OCI-LY7 (cell line): ENCODE data around the gene GALNTL6. TPM values are rescaled to one million over a fixed set of nuclear protein-coding genes. Genes with fewer than 3 reads are reported as not detected.

Source experiments
- BruUV-seq: library from RNA; stranded (reverse); fragments of 400-500 nt; replicated peaks from 2 replicates; lab custom pipeline; 2021; lab: Mats Ljungman, UMichigan
- CTCF ChIA-PET: fragments of 300-600 bp; sonication (Branson Sonifier 250); formaldehyde crosslinking; loops from one replicate; lab custom pipeline; 2022; ENCODE audit warnings: antibody characterized with exemption; ENCODE audit not compliant: unreplicated experiment; lab: Charles Lee
- POLR2A ChIA-PET: fragments of 300-600 bp; sonication (Branson Sonifier 250); formaldehyde crosslinking; loops from one replicate; lab custom pipeline; 2022; ENCODE audit warnings: antibody characterized with exemption; lab: Charles Lee
- DNase-seq: peaks from one replicate; pipeline ENCODE4 v3.0.0-alpha.2; 2015; ENCODE audit warnings: low spot score
- H2AFZ ChIP-seq: fragments of 200-600 bp; sonication (generic), shearing (Covaris generic); 2 replicates; pipeline ENCODE4 v1.6.1; 2014; ENCODE audit warnings: mild to moderate bottlenecking, antibody characterized with exemption, low read length, moderate library complexity
- H3K27ac ChIP-seq: fragments of 200-600 bp; sonication (generic); 2 replicates; pipeline ENCODE4 v1.5.1; 2014; ENCODE audit warnings: mixed run types, low read depth, mild to moderate bottlenecking, moderate library complexity, low read length, inconsistent platforms; ENCODE audit not compliant: poor library complexity, severe bottlenecking
- H3K36me3 ChIP-seq: fragments of 200-600 bp; sonication (generic); 2 replicates; pipeline ENCODE4 v1.6.1; 2014; ENCODE audit warnings: mild to moderate bottlenecking, antibody characterized with exemption, low read length, moderate library complexity, mixed read lengths; ENCODE audit not compliant: insufficient read depth
- H3K4me1 ChIP-seq: fragments of 200-600 bp; sonication (generic); 2 replicates; pipeline ENCODE4 v1.5.1; 2014; ENCODE audit warnings: mild to moderate bottlenecking, low read length; ENCODE audit not compliant: insufficient read depth, poor library complexity, severe bottlenecking
- H3K4me2 ChIP-seq: fragments of 200-600 bp; sonication (generic); 2 replicates; pipeline ENCODE4 v1.6.1; 2014; ENCODE audit warnings: mild to moderate bottlenecking, low read length
- H3K4me3 ChIP-seq: fragments of 200-600 bp; sonication (generic); 2 replicates; pipeline ENCODE4 v1.5.1; 2014; ENCODE audit warnings: mild to moderate bottlenecking, low read depth, low read length; ENCODE audit not compliant: poor library complexity, severe bottlenecking
- H3K79me2 ChIP-seq: fragments of 200-600 bp; sonication (generic); 2 replicates; pipeline ENCODE4 v1.6.1; 2016; ENCODE audit warnings: low read depth, mild to moderate bottlenecking, low read length, moderate library complexity, mixed read lengths; ENCODE audit not compliant: insufficient read depth
- H3K9me2 ChIP-seq: fragments of 200-600 bp; sonication (generic); 2 replicates; pipeline ENCODE4 v1.6.1; 2016; ENCODE audit warnings: mild to moderate bottlenecking, low read length, mixed read lengths; ENCODE audit not compliant: insufficient read depth
- H3K9me3 ChIP-seq: fragments of 200-600 bp; sonication (generic); 2 replicates; pipeline ENCODE4 v1.6.1; 2014; ENCODE audit warnings: mild to moderate bottlenecking, mixed run types, low read length, mixed read lengths
- H4K20me1 ChIP-seq: fragments of 200-600 bp; sonication (generic); 2 replicates; pipeline ENCODE4 v1.6.1; 2014; ENCODE audit warnings: mild to moderate bottlenecking, antibody characterized with exemption, low read length, moderate library complexity, mixed read lengths; ENCODE audit not compliant: insufficient read depth
- CTCF ChIP-seq: fragments of 200-600 bp; sonication (generic); conservative IDR thresholded peaks from 2 replicates; pipeline ENCODE4 v1.5.1; 2014; ENCODE audit warnings: mild to moderate bottlenecking, antibody characterized with exemption, low read length, moderate library complexity, mixed read lengths
- EZH2phosphoT487 ChIP-seq: fragments of 200-600 bp; sonication (generic); IDR thresholded peaks from 2 replicates; pipeline ENCODE4 v1.6.1; 2018; ENCODE audit warnings: low read depth, borderline replicate concordance, mild to moderate bottlenecking, mixed run types, antibody characterized with exemption, low read length, moderate library complexity, mixed read lengths
- intact Hi-C: fragments of 100-400 bp; cut with micrococcal nuclease; formaldehyde crosslinking; loops from one replicate; pipeline ENCODE4 v1.10.0; 2022; ENCODE audit not compliant: unreplicated experiment
- total RNA-seq, 2 experiments: library from RNA; depleted of rRNA in 1 of 2; stranded (reverse); fragments of >200 nt in 1 of 2; shearing (Covaris generic) in 1 of 2; gene quantifications; 2 replicates each; pipeline ENCODE4 v1.2.3, GENCODE V29; 2014 to 2022

The GALNTL6 gene
- total RNA-seq, 2 experiments from 2014 or later: not detected

- Histone ChIP-seq H3K9me2 (no peaks in the 10 kb centered on the region), H3K4me2 (no peak overlapping the region), H3K9me3 (no peaks in the 10 kb centered on the region), H3K36me3 (no peaks in the 10 kb centered on the region), H4K20me1 (no peaks in the 10 kb centered on the region), H3K79me2 (no peaks in the 10 kb centered on the region), H3K27ac (no peak overlapping the region), H2AFZ (no peak overlapping the region), H3K4me3 (no peak overlapping the region), H3K4me1 (no peaks in the 10 kb centered on the region)
- TF ChIP-seq CTCF: no peak
- TF ChIP-seq EZH2phosphoT487: no peak
- DNase-seq: no peak
- no TSS peak for BruUV-seq
- intact Hi-C loops: no loop called here
- CTCF ChIA-PET: no interaction called here
- POLR2A ChIA-PET: no interaction called here
Observed at GRCh38 chr4:171889681-171890080, 76.5 kb downstream of the GALNTL6 start.

- H3K4me3 ChIP-seq: no peak overlapping the region
- no peak for DNase-seq
- CTCF ChIA-PET: no interaction called here
- no peaks in the 10 kb centered on the region for H4K20me1 ChIP-seq
- intact Hi-C loops: no loop called here
- no peak overlapping the region for H3K27ac ChIP-seq
- H2AFZ ChIP-seq: no peak overlapping the region
- no peaks in the 10 kb centered on the region for H3K36me3 ChIP-seq
- BruUV-seq: no TSS peak
- no peaks in the 10 kb centered on the region for H3K79me2 ChIP-seq
- H3K4me1 ChIP-seq: no peaks in the 10 kb centered on the region
- POLR2A ChIA-PET: no interaction called here
- no peaks in the 10 kb centered on the region for H3K9me2 ChIP-seq
- TF ChIP-seq CTCF: no peak
- no peaks in the 10 kb centered on the region for H3K9me3 ChIP-seq
- H3K4me2 ChIP-seq: no peak overlapping the region
Observed at GRCh38 chr4:171891038-171891437, 77.8 kb downstream of the GALNTL6 start.

- no TSS peak for BruUV-seq
- TF ChIP-seq CTCF (no peak), EZH2phosphoT487 (no peak)
- H2AFZ ChIP-seq: no peak overlapping the region
Observed at GRCh38 chr4:171896426-171896825, 83.2 kb downstream of the GALNTL6 start.

More at GRCh38 chr4:171896426-171896825, 83.2 kb downstream of the GALNTL6 start:
- POLR2A ChIA-PET: no interaction called here
- no peaks in the 10 kb centered on the region for H3K79me2 ChIP-seq
- H3K4me1 ChIP-seq: no peaks in the 10 kb centered on the region
- intact Hi-C loops: no loop called here
- no peaks in the 10 kb centered on the region for H4K20me1 ChIP-seq
- CTCF ChIA-PET: no interaction called here
- no peak overlapping the region for H3K4me2 ChIP-seq
- no peak overlapping the region for H3K4me3 ChIP-seq
- H3K9me3 ChIP-seq: no peaks in the 10 kb centered on the region
- H3K27ac ChIP-seq: no peak overlapping the region
- no peaks in the 10 kb centered on the region for H3K36me3 ChIP-seq
- no peak for DNase-seq
- H3K9me2 ChIP-seq: no peaks in the 10 kb centered on the region
